Endothelial cell of umbilical vein (primary cell): ENCODE results near the gene CAMTA1. TPM values are rescaled to one million over a fixed set of nuclear protein-coding genes. Genes with fewer than 3 reads are reported as not detected.
A peak's percentile ranks its signal among the peaks of the same experiment; 100 is the strongest.

Experiments used
- BruUV-seq: library from RNA; stranded (reverse); fragments of 400-500 nt; replicated peaks from 2 replicates; lab custom pipeline; 2021; lab: Mats Ljungman, UMichigan
- CTCF ChIA-PET: fragments of 300-600, 350-600 bp; sonication (Branson Sonifier 250); formaldehyde crosslinking; loops from one replicate; lab custom pipeline; 2021; ENCODE audit warnings: antibody characterized with exemption, inconsistent platforms; lab: Charles Lee
- POLR2A ChIA-PET: fragments of 300-600, 350-600 bp; sonication (Branson Sonifier 250); formaldehyde crosslinking; loops from one replicate; lab custom pipeline; 2021; ENCODE audit warnings: antibody characterized with exemption, inconsistent platforms; lab: Charles Lee
- DNase-seq: peaks from one replicate; pipeline ENCODE4 v3.0.0-alpha.2; 2011; ENCODE audit warnings: low read depth, low spot score
- FAIRE-seq: peaks from 2 replicates; lab custom pipeline; 2011; peaks lifted over from hg19 to GRCh38; lab: Jason Lieb, UNC
- H2AFZ ChIP-seq: 2 replicates; pipeline ENCODE4 v1.6.0; 2012; ENCODE audit warnings: low read depth, low read length, control low read depth, inconsistent platforms
- H3K27ac ChIP-seq: 2 replicates; pipeline ENCODE4 v1.5.1; 2011; ENCODE audit warnings: low read depth, mild to moderate bottlenecking, control low read depth, low read length, moderate library complexity; ENCODE audit not compliant: insufficient read depth
- H3K27me3 ChIP-seq, 2 experiments: 2 replicates each; pipeline versions ENCODE4 v1.6.0 to v1.6.1; 2011; ENCODE audit warnings: low read length in 2 of 2, mixed read lengths in 1 of 2; ENCODE audit not compliant: control insufficient read depth in 2 of 2, insufficient read depth in 2 of 2
- H3K36me3 ChIP-seq, 2 experiments: 2 replicates in 1 of 2; 3 replicates in 1 of 2; pipeline ENCODE4 v1.5.1; 2011; ENCODE audit warnings: low read length in 2 of 2, mild to moderate bottlenecking in 1 of 2, moderate library complexity in 1 of 2; ENCODE audit not compliant: control insufficient read depth in 2 of 2, insufficient read depth in 2 of 2; ENCODE audit errors: extremely low read depth in 1 of 2
- H3K4me1 ChIP-seq: 3 replicates; pipeline ENCODE4 v1.5.1; 2011; ENCODE audit warnings: mild to moderate bottlenecking, low read length; ENCODE audit not compliant: control insufficient read depth, insufficient read depth; ENCODE audit errors: extremely low read depth
- H3K4me2 ChIP-seq: 2 replicates; pipeline ENCODE4 v1.6.1; 2011; ENCODE audit warnings: low read length, control low read depth, mixed read lengths; ENCODE audit not compliant: insufficient read depth
- H3K4me3 ChIP-seq, 3 experiments: fragments of 200-600 bp in 1 of 3; sonication (generic), shearing (Covaris generic) in 1 of 3; replicated peaks in 1 of 3; 2 replicates each; pipeline ENCODE4 v1.5.1; 2011 to 2016; ENCODE audit warnings: control low read depth in 3 of 3, low read length in 3 of 3, mild to moderate bottlenecking in 2 of 3, inconsistent platforms in 1 of 3, low read depth in 1 of 3, moderate library complexity in 1 of 3; ENCODE audit not compliant: insufficient read depth in 1 of 3
- H3K79me2 ChIP-seq: 2 replicates; pipeline ENCODE4 v1.6.0; 2012; ENCODE audit warnings: low read length, inconsistent platforms; ENCODE audit not compliant: control insufficient read depth, insufficient read depth
- H3K9ac ChIP-seq: replicated peaks from 2 replicates; pipeline ENCODE3; 2011; ENCODE audit warnings: low read length, control low read depth; ENCODE audit not compliant: insufficient read depth; ENCODE audit errors: extremely low read depth
- H3K9me1 ChIP-seq: replicated peaks from 3 replicates; pipeline ENCODE4 v1.6.0; 2011; ENCODE audit warnings: mild to moderate bottlenecking, low read length; ENCODE audit not compliant: control insufficient read depth, insufficient read depth; ENCODE audit errors: extremely low read depth
- H3K9me3 ChIP-seq: replicated peaks from 2 replicates; pipeline ENCODE4 v1.5.1; 2012; ENCODE audit warnings: low read length, inconsistent platforms; ENCODE audit not compliant: control insufficient read depth, insufficient read depth
- H4K20me1 ChIP-seq: replicated peaks from 2 replicates; pipeline ENCODE3; 2011; ENCODE audit warnings: mild to moderate bottlenecking, low read length; ENCODE audit not compliant: control insufficient read depth, insufficient read depth; ENCODE audit errors: extremely low read depth
- EZH2 ChIP-seq: IDR thresholded peaks from 2 replicates; pipeline ENCODE4 v1.6.1; 2012; ENCODE audit warnings: borderline replicate concordance, low read depth, mild to moderate bottlenecking, moderate library complexity, low read length, inconsistent platforms; ENCODE audit not compliant: severe bottlenecking
- FOS ChIP-seq: IDR thresholded peaks from 2 replicates; pipeline ENCODE4 v1.6.1; 2011; ENCODE audit warnings: mild to moderate bottlenecking, low read length, moderate library complexity, borderline replicate concordance; ENCODE audit not compliant: insufficient read depth
- GATA2 ChIP-seq: IDR thresholded peaks from 2 replicates; pipeline ENCODE4 v1.7.0; 2011; ENCODE audit warnings: low read depth, mild to moderate bottlenecking, moderate library complexity, mixed read lengths, low read length; ENCODE audit not compliant: insufficient read length, insufficient read depth
- JUN ChIP-seq: IDR thresholded peaks from 2 replicates; pipeline ENCODE4 v1.6.1; 2011; ENCODE audit warnings: borderline replicate concordance, low read depth; ENCODE audit not compliant: insufficient read length, insufficient read depth
- MYC ChIP-seq: IDR thresholded peaks from one replicate; pipeline ENCODE4 v1.6.1; 2011; ENCODE audit warnings: mild to moderate bottlenecking, low read depth, low read length
- POLR2A ChIP-seq: IDR thresholded peaks from 2 replicates; pipeline ENCODE4 v1.6.1; 2012; ENCODE audit warnings: low read depth, mild to moderate bottlenecking, control low read depth, low read length
- POLR2AphosphoS5 ChIP-seq: IDR thresholded peaks from 2 replicates; pipeline ENCODE4 v1.6.1; 2012; ENCODE audit warnings: low read depth, mild to moderate bottlenecking, control low read depth, low read length, moderate library complexity; ENCODE audit not compliant: insufficient read depth
- dilution Hi-C: fragments of 300-500 bp; cut with MboI; formaldehyde crosslinking; loops from one replicate; pipeline ENCODE4 v1.15.0; 2019; ENCODE audit warnings: low sequenced_read_pairs; ENCODE audit not compliant: extremely low pct_ligation_motif_present
- intact Hi-C: fragments of 100-400 bp; cut with micrococcal nuclease; formaldehyde crosslinking; loops from one replicate; pipeline ENCODE4 v1.10.0; 2022
- polyA plus RNA-seq, 4 experiments: library from polyadenylated mRNA; depleted of rRNA in 3 of 4; stranded (reverse) in 3 of 4; unstranded in 1 of 4; fragments of >200 nt; gene quantifications; 2 replicates each; pipeline versions ENCODE4 v1.2.1 to v1.2.3, GENCODE V29; 2011 to 2012; ENCODE audit warnings: missing spikeins in 1 of 4
- total RNA-seq: library from RNA; stranded (reverse); gene quantifications from 2 replicates; pipeline ENCODE4 v1.2.3, GENCODE V29; 2021
- TF ChIP-seq, protein P1 (sequence below), 2 donors: IDR thresholded peaks; 1 replicate in 1 of 2; 2 replicates in 1 of 2; pipeline ENCODE4 v1.5.1; 2011; ENCODE audit warnings: low read length in 2 of 2, mild to moderate bottlenecking in 2 of 2, moderate library complexity in 2 of 2, control low read depth in 1 of 2, inconsistent platforms in 1 of 2, low read depth in 1 of 2; ENCODE audit not compliant: insufficient read depth in 1 of 2; ENCODE audit errors: extremely low read depth in 1 of 2
- TF ChIP-seq, protein P2 (sequence below): IDR thresholded peaks from 2 replicates; pipeline ENCODE4 v1.6.1; 2011; ENCODE audit not compliant: insufficient read depth, insufficient read length

CAMTA1 gene
- total and polyA plus RNA-seq, 2 donors (not counting 3 experiments of a cell fraction or from before 2014, with no cell fraction given) = 50.8 to 92.7 TPM

DNA sequence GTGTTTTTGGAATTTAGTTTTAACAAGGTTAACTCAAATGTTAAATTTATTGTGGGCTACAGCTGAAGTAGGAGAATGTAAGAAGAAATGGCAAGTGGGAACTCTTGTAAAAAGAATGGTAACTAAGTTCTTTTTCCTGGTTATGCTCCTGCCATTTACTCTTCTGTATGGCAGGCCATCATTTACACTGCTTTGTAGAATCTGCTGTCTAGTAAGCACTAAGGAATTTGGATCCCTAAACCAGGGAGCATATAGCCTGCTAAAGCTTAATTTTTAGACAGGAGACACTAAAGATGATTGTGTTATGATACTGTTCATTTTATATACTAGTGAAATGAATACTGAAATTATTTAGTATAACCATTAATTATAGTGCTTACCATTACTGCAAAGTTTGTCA lies 85.3 kb downstream of the CAMTA1 start:
- Histone ChIP-seq H3K79me2 (peaks cover 4% of the 10 kb centered on the region), H3K36me3 (peaks cover 0 to 7% of the 10 kb centered on the region in 2 experiments), H3K4me3 (no peak overlapping the region), H3K9ac (no peak overlapping the region), H3K4me2 (no peak overlapping the region), H3K9me1 (no peaks in the 10 kb centered on the region), H4K20me1 (no peaks in the 10 kb centered on the region), H3K27me3 (no peaks in the 10 kb centered on the region), H3K27ac (no peak overlapping the region), H3K9me3 (no peaks in the 10 kb centered on the region), H2AFZ (no peak overlapping the region), H3K4me1 (no peaks in the 10 kb centered on the region)
- intact Hi-C loops (no loop called here), dilution Hi-C loops (no loop called here)
- CTCF ChIA-PET = interaction anchor here (1.1 to 2.0 kb wide), 2 partner anchors 10 to 11 kb away, joined by 3 to 7 read pairs; no protein-coding TSS in a partner anchor
- POLR2A ChIA-PET = no interaction called here
- FAIRE-seq (no peak), DNase-seq (no peak)
- no TSS peak for BruUV-seq
- no peak for TF ChIP-seq JUN

- Histone ChIP-seq H3K4me1 (no peaks in the 10 kb centered on the region), H2AFZ (no peak overlapping the region), H4K20me1 (no peaks in the 10 kb centered on the region), H3K79me2 (peaks cover 4% of the 10 kb centered on the region), H3K9me1 (no peaks in the 10 kb centered on the region), H3K4me2 (no peak overlapping the region), H3K9me3 (no peaks in the 10 kb centered on the region), H3K36me3 (peaks cover 0 to 7% of the 10 kb centered on the region in 2 experiments), H3K27me3 (no peaks in the 10 kb centered on the region), H3K4me3 (no peak overlapping the region), H3K27ac (no peak overlapping the region), H3K9ac (no peak overlapping the region)
- CTCF ChIA-PET = interaction anchor here (2.0 to 3.0 kb wide), 2 partner anchors 11 to 18 kb away, joined by 7 read pairs; no protein-coding TSS in a partner anchor
- DNase-seq (no peak), FAIRE-seq (peak; percentile 28)
- intact Hi-C loops = no loop called here
- BruUV-seq = no TSS peak
- dilution Hi-C loops = no loop called here
- TF ChIP-seq EZH2 (no peak), MYC (no peak), FOS (no peak), JUN (no peak), POLR2A (no peak), POLR2AphosphoS5 (no peak), GATA2 (no peak)
- TF ChIP-seq, protein P1, sequence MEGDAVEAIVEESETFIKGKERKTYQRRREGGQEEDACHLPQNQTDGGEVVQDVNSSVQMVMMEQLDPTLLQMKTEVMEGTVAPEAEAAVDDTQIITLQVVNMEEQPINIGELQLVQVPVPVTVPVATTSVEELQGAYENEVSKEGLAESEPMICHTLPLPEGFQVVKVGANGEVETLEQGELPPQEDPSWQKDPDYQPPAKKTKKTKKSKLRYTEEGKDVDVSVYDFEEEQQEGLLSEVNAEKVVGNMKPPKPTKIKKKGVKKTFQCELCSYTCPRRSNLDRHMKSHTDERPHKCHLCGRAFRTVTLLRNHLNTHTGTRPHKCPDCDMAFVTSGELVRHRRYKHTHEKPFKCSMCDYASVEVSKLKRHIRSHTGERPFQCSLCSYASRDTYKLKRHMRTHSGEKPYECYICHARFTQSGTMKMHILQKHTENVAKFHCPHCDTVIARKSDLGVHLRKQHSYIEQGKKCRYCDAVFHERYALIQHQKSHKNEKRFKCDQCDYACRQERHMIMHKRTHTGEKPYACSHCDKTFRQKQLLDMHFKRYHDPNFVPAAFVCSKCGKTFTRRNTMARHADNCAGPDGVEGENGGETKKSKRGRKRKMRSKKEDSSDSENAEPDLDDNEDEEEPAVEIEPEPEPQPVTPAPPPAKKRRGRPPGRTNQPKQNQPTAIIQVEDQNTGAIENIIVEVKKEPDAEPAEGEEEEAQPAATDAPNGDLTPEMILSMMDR (IDR thresholded peaks at IDR 0.05; ENCODE audit: extremely low read depth in 1 of 2, insufficient read depth in 1 of 2, low read depth in 1 of 2, low read length in 2 of 2) = no peak
- TF ChIP-seq, protein P2, sequence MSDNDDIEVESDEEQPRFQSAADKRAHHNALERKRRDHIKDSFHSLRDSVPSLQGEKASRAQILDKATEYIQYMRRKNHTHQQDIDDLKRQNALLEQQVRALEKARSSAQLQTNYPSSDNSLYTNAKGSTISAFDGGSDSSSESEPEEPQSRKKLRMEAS = no peak
- POLR2A ChIA-PET = no interaction called here
Measured at GRCh38 chr1:6871300-6871972, 86.2 kb downstream of the CAMTA1 start.
